Measurements from ENCODE around the gene TAOK1. TPM values are rescaled to one million over a fixed set of nuclear protein-coding genes. Genes with fewer than 3 reads are reported as not detected.

The TAOK1 gene
- total RNA-seq, 1 donor from 2014 or later = 100 TPM

DNA sequence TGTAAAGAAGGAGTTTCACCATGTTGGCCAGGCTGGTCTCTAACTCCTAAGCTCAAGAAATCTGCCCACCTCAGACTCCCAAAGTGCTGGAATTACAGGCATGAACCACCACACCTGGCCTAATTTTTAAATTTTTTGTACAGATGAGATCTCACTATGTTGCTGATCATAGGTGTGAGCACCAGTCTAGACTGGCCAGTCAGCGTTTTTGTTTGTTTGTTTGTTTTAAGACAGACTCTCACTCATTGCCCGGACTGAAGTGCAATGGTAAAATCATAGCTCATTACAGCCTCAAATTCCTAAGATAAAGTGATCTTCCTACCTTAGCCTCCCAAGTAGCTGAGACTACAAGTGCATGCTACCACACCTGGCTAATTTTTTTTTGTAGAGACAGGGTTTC is 38.0 kb upstream of the TAOK1 start:
- FAIRE-seq (no peak), DNase-seq (ENCODE audit: low read depth) (no peak)
- Mint-ChIP-seq H3K4me1 (ENCODE audit: low read depth, unreplicated experiment) (peaks cover 5% of the 10 kb centered on the region), H3K36me3 (ENCODE audit: low read depth, unreplicated experiment) (no peaks in the 10 kb centered on the region), H3K4me3 (ENCODE audit: unreplicated experiment) (no peak overlapping the region), H3K27ac (ENCODE audit: unreplicated experiment) (no peak overlapping the region), H3K27me3 (ENCODE audit: low read depth, unreplicated experiment) (no peaks in the 10 kb centered on the region), H3K9me3 (ENCODE audit: unreplicated experiment) (no peaks in the 10 kb centered on the region)
- H3K4me2 ChIP-seq (ENCODE audit: low read length) = no peak overlapping the region
- H3K79me2 ChIP-seq (ENCODE audit: insufficient read depth, low read length) = no peaks in the 10 kb centered on the region
- no peaks in the 10 kb centered on the region for H3K27me3 ChIP-seq (ENCODE audit: insufficient read depth, low read length)
- H3K9ac ChIP-seq (ENCODE audit: low read length) = no peak overlapping the region
- no peaks in the 10 kb centered on the region for H3K9me3 ChIP-seq (ENCODE audit: insufficient read depth, low read depth, low read length)
- no peaks in the 10 kb centered on the region for H3K4me1 ChIP-seq (ENCODE audit: insufficient read depth, low read length)
- no peak overlapping the region for H3K27ac ChIP-seq (ENCODE audit: low read depth, low read length)
- H3K36me3 ChIP-seq (ENCODE audit: insufficient read depth, low read length) = no peaks in the 10 kb centered on the region
- H2AFZ ChIP-seq (ENCODE audit: low read depth, low read length) = no peak overlapping the region
- TF ChIP-seq, protein P1, sequence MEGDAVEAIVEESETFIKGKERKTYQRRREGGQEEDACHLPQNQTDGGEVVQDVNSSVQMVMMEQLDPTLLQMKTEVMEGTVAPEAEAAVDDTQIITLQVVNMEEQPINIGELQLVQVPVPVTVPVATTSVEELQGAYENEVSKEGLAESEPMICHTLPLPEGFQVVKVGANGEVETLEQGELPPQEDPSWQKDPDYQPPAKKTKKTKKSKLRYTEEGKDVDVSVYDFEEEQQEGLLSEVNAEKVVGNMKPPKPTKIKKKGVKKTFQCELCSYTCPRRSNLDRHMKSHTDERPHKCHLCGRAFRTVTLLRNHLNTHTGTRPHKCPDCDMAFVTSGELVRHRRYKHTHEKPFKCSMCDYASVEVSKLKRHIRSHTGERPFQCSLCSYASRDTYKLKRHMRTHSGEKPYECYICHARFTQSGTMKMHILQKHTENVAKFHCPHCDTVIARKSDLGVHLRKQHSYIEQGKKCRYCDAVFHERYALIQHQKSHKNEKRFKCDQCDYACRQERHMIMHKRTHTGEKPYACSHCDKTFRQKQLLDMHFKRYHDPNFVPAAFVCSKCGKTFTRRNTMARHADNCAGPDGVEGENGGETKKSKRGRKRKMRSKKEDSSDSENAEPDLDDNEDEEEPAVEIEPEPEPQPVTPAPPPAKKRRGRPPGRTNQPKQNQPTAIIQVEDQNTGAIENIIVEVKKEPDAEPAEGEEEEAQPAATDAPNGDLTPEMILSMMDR (IDR thresholded peaks at IDR 0.05; ENCODE audit: insufficient read depth, low read depth, low read length) = no peak
- no peak for TF ChIP-seq EZH2 (IDR thresholded peaks at IDR 0.05; ENCODE audit: insufficient read depth, low read length)
- no peak overlapping the region for H3K4me3 ChIP-seq (ENCODE audit: insufficient read depth, low read depth, low read length)
- no peaks in the 10 kb centered on the region for H4K20me1 ChIP-seq (ENCODE audit: insufficient read depth, low read length)

DNA sequence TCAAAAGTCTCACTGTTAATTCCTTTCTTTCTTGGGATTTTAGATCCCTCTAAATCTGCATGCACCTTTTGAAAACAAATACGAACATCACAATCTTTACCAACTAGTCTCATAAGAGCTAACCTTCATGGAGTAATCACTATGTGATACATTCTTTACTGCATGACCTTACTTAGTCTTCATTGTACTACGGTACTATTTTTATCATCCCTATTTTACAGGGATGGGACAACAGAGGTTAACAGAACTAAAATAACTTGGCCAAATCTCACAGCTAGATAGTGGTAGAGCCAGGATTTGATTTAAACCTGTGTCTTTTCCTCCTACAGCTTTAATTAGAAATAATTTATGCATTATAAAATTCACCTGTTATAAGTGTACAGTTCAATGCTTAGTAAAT is 32.9 kb upstream of the TAOK1 start:
- no peak overlapping the region for H3K4me2 ChIP-seq (ENCODE audit: low read length)
- no peak overlapping the region for H3K27ac ChIP-seq (ENCODE audit: low read depth, low read length)
- no peaks in the 10 kb centered on the region for H3K9me3 ChIP-seq (ENCODE audit: insufficient read depth, low read depth, low read length)
- no peak overlapping the region for H3K4me3 Mint-ChIP-seq (ENCODE audit: unreplicated experiment)
- no peaks in the 10 kb centered on the region for H3K27me3 ChIP-seq (ENCODE audit: insufficient read depth, low read length)
- peaks cover 2% of the 10 kb centered on the region for H3K4me1 Mint-ChIP-seq (ENCODE audit: low read depth, unreplicated experiment)
- no peaks in the 10 kb centered on the region for H3K79me2 ChIP-seq (ENCODE audit: insufficient read depth, low read length)
- no peaks in the 10 kb centered on the region for H4K20me1 ChIP-seq (ENCODE audit: insufficient read depth, low read length)
- H3K4me1 ChIP-seq (ENCODE audit: insufficient read depth, low read length) = no peaks in the 10 kb centered on the region
- no peak overlapping the region for H3K9ac ChIP-seq (ENCODE audit: low read length)
- TF ChIP-seq, protein P1 (IDR thresholded peaks at IDR 0.05; ENCODE audit: insufficient read depth, low read depth, low read length) = no peak
- no peak for TF ChIP-seq EZH2 (IDR thresholded peaks at IDR 0.05; ENCODE audit: insufficient read depth, low read length)
- no peak overlapping the region for H3K4me3 ChIP-seq (ENCODE audit: insufficient read depth, low read depth, low read length)
- no peak overlapping the region for H2AFZ ChIP-seq (ENCODE audit: low read depth, low read length)
- no peaks in the 10 kb centered on the region for H3K9me3 Mint-ChIP-seq (ENCODE audit: unreplicated experiment)
- no peak for FAIRE-seq
- DNase-seq (ENCODE audit: low read depth) = no peak
- no peak overlapping the region for H3K27ac Mint-ChIP-seq (ENCODE audit: unreplicated experiment)
- no peaks in the 10 kb centered on the region for H3K36me3 Mint-ChIP-seq (ENCODE audit: low read depth, unreplicated experiment)
- no peaks in the 10 kb centered on the region for H3K27me3 Mint-ChIP-seq (ENCODE audit: low read depth, unreplicated experiment)
- H3K36me3 ChIP-seq (ENCODE audit: insufficient read depth, low read length) = no peaks in the 10 kb centered on the region

DNA sequence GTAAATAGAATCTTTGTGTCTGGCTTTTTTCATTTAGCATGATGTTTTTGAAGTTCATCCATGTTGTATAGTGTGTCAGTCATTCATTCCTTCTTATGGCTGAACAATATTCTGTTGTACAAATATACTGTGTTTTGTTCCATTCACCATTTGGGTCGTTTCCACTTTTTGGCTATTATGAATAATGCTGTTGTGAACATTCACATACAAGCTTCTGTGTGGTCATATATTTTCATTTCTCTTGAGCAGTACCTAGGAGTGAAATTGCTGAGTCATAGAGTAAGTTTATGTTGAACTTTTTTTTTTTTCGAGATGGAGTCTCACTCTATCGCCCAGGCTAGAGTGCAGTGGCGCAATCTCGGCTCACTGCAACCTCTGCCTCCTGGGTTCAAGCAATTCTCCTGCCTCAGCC is 32.3 kb upstream of the TAOK1 start:
- no peak overlapping the region for H3K27ac ChIP-seq (ENCODE audit: low read depth, low read length)
- no peaks in the 10 kb centered on the region for H3K9me3 Mint-ChIP-seq (ENCODE audit: unreplicated experiment)
- no peaks in the 10 kb centered on the region for H3K36me3 Mint-ChIP-seq (ENCODE audit: low read depth, unreplicated experiment)
- no peak overlapping the region for H3K4me2 ChIP-seq (ENCODE audit: low read length)
- no peaks in the 10 kb centered on the region for H3K9me3 ChIP-seq (ENCODE audit: insufficient read depth, low read depth, low read length)
- H3K27ac Mint-ChIP-seq (ENCODE audit: unreplicated experiment) = no peak overlapping the region
- no peak for TF ChIP-seq EZH2 (IDR thresholded peaks at IDR 0.05; ENCODE audit: insufficient read depth, low read length)
- TF ChIP-seq, protein P1 (IDR thresholded peaks at IDR 0.05; ENCODE audit: insufficient read depth, low read depth, low read length) = no peak
- no peaks in the 10 kb centered on the region for H3K27me3 Mint-ChIP-seq (ENCODE audit: low read depth, unreplicated experiment)
- DNase-seq (ENCODE audit: low read depth) (no peak), FAIRE-seq (no peak)
- peaks cover 2% of the 10 kb centered on the region for H3K4me1 Mint-ChIP-seq (ENCODE audit: low read depth, unreplicated experiment)
- H3K79me2 ChIP-seq (ENCODE audit: insufficient read depth, low read length) = no peaks in the 10 kb centered on the region
- H4K20me1 ChIP-seq (ENCODE audit: insufficient read depth, low read length) = no peaks in the 10 kb centered on the region
- H3K36me3 ChIP-seq (ENCODE audit: insufficient read depth, low read length) = no peaks in the 10 kb centered on the region
- no peak overlapping the region for H3K4me3 Mint-ChIP-seq (ENCODE audit: unreplicated experiment)
- no peak overlapping the region for H3K4me3 ChIP-seq (ENCODE audit: insufficient read depth, low read depth, low read length)
- no peaks in the 10 kb centered on the region for H3K4me1 ChIP-seq (ENCODE audit: insufficient read depth, low read length)
- no peak overlapping the region for H2AFZ ChIP-seq (ENCODE audit: low read depth, low read length)
- H3K9ac ChIP-seq (ENCODE audit: low read length) = no peak overlapping the region
- no peaks in the 10 kb centered on the region for H3K27me3 ChIP-seq (ENCODE audit: insufficient read depth, low read length)

All from astrocyte (in vitro differentiated cells and primary cell).